ENCODE results near the gene FBXO42.

Gene FBXO42

DNA sequence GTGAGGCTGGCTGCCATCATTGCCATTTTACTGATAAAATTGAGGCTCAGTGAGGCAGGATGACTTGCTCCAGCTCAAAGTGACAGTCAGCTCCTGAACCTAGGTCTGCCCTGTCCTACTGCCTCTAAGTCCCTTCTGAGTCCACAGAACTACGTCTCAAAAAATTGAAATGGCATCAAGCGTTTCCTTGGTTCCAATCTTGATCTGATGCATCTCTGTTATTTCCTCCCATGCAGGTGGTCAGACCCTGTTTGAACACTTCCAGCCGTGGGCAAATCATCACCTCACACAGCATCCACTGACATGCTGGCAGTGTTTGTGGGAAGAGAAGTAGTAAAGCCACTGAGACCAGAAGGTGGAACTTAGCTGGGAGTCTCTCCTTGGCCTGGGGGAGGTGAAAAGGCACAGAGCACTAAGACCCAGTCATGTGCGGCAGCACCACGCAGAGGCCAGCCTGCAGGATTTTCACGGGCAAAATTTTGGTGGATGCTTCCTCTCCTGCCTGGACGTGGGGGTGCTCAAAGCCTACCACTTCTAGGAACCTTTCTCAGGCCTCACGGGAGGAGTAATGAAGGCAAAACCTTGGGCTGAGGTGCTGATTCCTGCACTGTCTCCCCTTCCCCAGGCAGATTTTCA is 107.5 kb downstream of the FBXO42 start:
- H3K4me3 ChIP-seq (ENCODE audit: low read depth, low read length): no peak overlapping the region
- TF ChIP-seq, protein P1, sequence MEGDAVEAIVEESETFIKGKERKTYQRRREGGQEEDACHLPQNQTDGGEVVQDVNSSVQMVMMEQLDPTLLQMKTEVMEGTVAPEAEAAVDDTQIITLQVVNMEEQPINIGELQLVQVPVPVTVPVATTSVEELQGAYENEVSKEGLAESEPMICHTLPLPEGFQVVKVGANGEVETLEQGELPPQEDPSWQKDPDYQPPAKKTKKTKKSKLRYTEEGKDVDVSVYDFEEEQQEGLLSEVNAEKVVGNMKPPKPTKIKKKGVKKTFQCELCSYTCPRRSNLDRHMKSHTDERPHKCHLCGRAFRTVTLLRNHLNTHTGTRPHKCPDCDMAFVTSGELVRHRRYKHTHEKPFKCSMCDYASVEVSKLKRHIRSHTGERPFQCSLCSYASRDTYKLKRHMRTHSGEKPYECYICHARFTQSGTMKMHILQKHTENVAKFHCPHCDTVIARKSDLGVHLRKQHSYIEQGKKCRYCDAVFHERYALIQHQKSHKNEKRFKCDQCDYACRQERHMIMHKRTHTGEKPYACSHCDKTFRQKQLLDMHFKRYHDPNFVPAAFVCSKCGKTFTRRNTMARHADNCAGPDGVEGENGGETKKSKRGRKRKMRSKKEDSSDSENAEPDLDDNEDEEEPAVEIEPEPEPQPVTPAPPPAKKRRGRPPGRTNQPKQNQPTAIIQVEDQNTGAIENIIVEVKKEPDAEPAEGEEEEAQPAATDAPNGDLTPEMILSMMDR (IDR thresholded peaks at IDR 0.05; ENCODE audit: low read depth, low read length): no peak

DNA sequence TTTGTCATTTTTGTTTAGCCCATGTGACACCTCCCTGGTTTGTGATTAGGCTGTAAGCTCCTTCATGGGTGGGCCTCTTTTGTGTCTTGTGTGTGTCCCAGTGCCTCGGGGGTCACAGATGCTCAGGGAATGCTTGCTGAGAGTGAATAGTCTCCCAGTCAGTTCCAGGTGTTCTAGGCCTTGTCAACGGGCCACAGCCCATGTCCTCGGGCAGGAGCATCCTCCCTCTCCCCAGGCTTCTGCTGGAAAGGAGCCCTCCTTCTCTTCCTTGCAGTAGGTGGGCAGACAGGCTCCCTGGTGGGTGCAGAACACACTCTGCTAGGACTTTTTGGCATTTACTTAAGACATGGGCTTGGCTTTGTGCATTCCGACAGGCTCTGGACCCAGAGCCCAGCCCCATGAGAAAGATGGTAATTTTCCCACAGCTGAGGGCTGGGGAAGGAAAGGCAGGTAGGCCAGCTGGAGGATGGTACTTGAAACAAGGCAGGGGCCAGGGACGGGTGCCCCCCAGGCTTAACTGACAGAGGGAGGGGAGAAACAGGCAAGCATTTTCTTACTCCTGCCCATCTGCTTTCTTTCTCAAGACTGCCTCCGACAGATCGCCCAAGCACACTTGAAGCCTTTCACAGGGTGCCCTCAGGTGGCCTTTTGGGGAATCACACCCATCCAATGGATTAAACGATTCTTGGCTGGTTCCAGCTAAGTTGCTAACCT is 108.2 kb downstream of the FBXO42 start:
- H3K4me3 ChIP-seq (ENCODE audit: low read depth, low read length): no peak overlapping the region
- TF ChIP-seq, protein P1 (IDR thresholded peaks at IDR 0.05; ENCODE audit: low read depth, low read length): peak; percentile 94

DNA sequence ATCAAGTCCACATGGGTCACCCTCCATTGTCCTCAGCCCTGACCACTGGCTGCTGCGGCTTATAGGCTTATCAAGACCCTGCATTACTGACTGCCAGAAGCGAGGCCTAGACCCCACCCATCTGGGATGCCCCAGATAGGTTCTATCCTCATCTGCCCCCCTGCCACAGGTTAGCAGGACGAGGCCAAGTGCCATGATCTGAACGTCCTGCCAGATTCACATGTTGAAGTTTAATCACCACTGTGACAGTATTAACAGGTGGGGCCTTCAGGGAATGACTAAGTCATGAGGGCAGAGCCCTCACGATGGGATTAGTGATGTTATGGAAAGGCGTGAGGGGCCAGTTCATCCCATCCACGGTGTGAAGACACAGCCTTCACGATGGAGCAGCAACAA is 109.1 kb downstream of the FBXO42 start:
- TF ChIP-seq, protein P1 (IDR thresholded peaks at IDR 0.05; ENCODE audit: low read depth, low read length): no peak
- H3K4me3 ChIP-seq (ENCODE audit: low read depth, low read length): no peak overlapping the region

DNA sequence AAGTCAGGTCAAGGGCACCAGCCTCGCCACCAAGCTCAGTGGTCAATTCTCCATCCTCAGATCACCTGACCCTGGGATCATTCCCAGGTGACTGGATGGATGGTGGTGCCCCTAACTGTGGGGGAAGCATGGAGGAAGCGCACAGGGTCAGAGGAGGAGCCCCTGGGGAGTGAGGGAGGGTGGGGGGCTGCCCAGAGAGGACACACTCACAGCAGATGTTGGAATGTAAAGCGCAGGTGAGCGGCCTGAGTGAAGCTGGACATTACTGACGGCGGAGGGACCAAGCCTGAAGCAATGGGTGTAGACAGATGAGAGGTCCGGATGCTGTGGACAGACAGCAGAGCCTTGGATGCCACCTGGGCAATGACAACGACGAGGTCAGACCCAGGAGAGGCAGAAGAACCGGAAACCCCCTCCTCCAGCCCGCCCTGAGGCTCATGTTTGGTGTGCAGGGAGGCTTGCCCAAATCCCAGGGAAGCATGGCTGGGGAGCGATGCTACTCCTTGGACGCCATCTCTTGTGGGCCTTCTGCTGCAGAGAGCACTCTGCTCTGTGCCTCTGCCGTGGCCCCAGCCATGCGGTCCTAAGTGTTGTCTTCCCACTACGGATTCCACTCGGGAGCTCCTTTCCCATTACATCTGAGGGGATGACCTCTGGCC is 109.6 kb downstream of the FBXO42 start:
- no peak overlapping the region for H3K4me3 ChIP-seq (ENCODE audit: low read depth, low read length)
- TF ChIP-seq, protein P1 (IDR thresholded peaks at IDR 0.05; ENCODE audit: low read depth, low read length): no peak

DNA sequence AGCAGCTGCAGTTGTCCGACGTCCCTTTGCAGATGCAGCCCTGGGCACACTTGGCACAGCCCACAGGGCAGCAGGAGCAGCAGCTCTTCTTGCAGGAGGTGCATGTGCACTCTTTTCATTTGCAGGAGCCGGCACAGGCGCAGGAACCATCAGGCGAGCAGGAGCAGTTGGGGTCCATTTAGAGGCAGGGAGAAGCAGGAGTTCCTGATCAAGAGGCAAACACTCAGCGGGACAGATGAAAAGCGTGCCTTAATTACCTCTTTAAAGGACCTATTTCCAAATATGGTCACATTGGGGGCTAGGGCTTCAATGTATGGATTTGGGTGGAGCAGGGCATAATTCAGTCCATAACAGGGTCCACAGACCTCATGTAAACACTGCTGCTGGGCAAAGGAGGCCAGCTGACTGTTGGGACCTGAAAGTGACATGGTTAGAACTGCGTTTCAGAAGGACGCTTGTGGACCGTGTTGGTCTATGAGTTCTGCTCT is 111.0 kb downstream of the FBXO42 start:
- H3K4me3 ChIP-seq (ENCODE audit: low read depth, low read length): no peak overlapping the region
- TF ChIP-seq, protein P1 (IDR thresholded peaks at IDR 0.05; ENCODE audit: low read depth, low read length): no peak

DNA sequence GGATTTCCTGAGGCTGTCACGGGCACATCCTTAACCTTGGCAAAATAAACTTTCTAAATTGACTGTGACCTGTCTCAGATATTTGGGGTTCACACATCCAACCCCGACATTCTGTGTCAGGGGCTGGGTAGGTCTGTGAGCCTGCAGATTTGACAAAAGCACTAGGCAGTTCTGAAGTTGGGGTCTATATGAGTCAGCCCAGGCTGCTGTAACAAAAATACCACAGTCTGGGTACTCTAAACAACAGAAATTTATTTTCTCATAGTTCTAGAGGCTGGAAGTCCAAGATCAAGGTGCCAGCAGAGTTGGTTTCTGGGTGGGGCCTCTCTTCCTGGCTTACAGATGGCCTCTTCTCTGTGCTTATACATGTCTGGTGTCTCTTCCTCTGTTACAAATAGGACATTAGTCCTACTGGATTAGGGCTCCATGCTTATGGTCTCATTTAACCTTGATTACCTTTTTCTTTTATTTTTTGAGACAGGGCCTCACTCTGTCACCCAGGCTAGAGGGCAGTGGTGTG is 112.2 kb downstream of the FBXO42 start:
- H3K4me3 ChIP-seq (ENCODE audit: low read depth, low read length): no peak overlapping the region
- TF ChIP-seq, protein P1 (IDR thresholded peaks at IDR 0.05; ENCODE audit: low read depth, low read length): no peak
